Vagina (tissue), 2 donors: Measurements from ENCODE around the gene MDK.
A peak's percentile ranks its signal among the peaks of the same experiment; 100 is the strongest.

ENCODE experiments used
- CTCF ChIP-seq, 3 experiments: fragments of 450-650 bp in 2 of 3; fragments of 200-600 bp in 1 of 3; sonication (generic) in 1 of 3; IDR thresholded peaks; one replicate each; pipeline ENCODE4 v1.5.1; 2017 to 2019; ENCODE audit warnings: antibody characterized with exemption in 3 of 3, mild to moderate bottlenecking in 2 of 3, moderate library complexity in 2 of 3
- POLR2AphosphoS5 ChIP-seq, 2 donors: sonication (generic); formaldehyde crosslinking; IDR thresholded peaks; one replicate each; pipeline ENCODE4 v1.9.0; 2017; ENCODE audit warnings: antibody characterized with exemption in 2 of 2, mild to moderate bottlenecking in 2 of 2, low read depth in 1 of 2; ENCODE audit not compliant: insufficient read depth in 1 of 2

DNA sequence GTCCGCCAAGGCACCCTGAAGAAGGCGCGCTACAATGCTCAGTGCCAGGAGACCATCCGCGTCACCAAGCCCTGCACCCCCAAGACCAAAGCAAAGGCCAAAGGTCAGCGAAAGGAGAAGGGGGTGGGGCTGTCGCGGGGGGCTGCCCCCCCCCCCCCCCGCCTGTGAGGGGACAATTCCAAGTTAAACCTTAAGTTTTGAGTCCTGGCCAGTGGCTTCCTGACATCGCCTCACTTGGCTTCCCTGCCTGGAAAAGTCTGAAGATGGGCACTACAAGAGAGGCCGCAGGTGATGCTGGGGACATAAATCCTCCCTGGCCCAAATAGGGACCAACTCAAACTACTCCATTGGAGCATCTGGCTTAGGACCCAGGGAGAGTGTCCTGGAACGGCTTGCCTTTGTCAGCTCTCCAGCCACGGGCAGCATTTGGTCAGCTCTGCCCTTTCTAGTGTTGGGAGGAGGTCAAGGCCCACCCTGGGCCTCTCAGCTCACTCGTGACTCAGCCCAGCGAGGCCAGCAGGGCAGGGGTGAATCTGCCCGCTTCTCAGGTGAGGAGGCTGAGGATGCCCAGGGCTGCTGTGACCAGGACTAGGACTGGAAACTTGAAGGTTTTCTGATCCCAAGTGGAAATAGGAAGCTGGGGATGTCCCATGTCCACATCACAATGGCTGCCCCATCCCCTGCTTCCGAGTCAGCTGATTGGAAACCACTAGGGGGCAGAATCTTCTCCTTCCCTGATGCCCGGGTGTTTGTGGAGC lies 1.4 kb downstream of the MDK start:
- TF ChIP-seq CTCF (IDR thresholded peaks at IDR 0.05) (peak in 2 of 3 experiments; percentile 1 to 18), POLR2AphosphoS5 (IDR thresholded peaks at IDR 0.05; ENCODE audit: insufficient read depth in 1 of 2, low read depth in 1 of 2) (no peak)
